ENCODE measurements around the gene MIB2. TPM values are rescaled to one million over a fixed set of nuclear protein-coding genes. Genes with fewer than 3 reads are reported as not detected.

MIB2 gene
- total RNA-seq, 1 experiment from 2014 or later: 38.3 TPM

Other genes starting within 250 kb of the MIB2 start
- 267 and 308 TPM in 2 replicates for gene AURKAIP1, start 240.3 kb upstream of the MIB2 start, total RNA-seq (2014; rRNA removed; shearing (Covaris generic))
- gene CCNL2, start 216.2 kb upstream of the MIB2 start, total RNA-seq (2014; rRNA removed; shearing (Covaris generic)): 58.8 and 81.7 TPM in 2 replicates
- 303 and 385 TPM in 2 replicates for gene MRPL20, start 208.2 kb upstream of the MIB2 start, total RNA-seq (2014; rRNA removed; shearing (Covaris generic))
- gene ANKRD65, start 194.2 kb upstream of the MIB2 start, total RNA-seq (2014; rRNA removed; shearing (Covaris generic)): not detected in 2 replicates
- gene VWA1, start 179.8 kb upstream of the MIB2 start, total RNA-seq (2014; rRNA removed; shearing (Covaris generic)): 2.2 and 5.7 TPM in 2 replicates
- gene ATAD3C, start 165.8 kb upstream of the MIB2 start, total RNA-seq (2014; rRNA removed; shearing (Covaris generic)): 0.06 and 0.29 TPM in 2 replicates
- 46.8 and 47.5 TPM in 2 replicates for gene ATAD3B, start 143.7 kb upstream of the MIB2 start, total RNA-seq (2014; rRNA removed; shearing (Covaris generic))
- gene ATAD3A, start 103.3 kb upstream of the MIB2 start, total RNA-seq (2014; rRNA removed; shearing (Covaris generic)): 85.1 and 85.4 TPM in 2 replicates
- 0.11 TPM in 1 of 2 replicates, not detected in the other for gene TMEM240, start 74.9 kb upstream of the MIB2 start, total RNA-seq (2014; rRNA removed; shearing (Covaris generic))
- gene SSU72, start 40.6 kb upstream of the MIB2 start, total RNA-seq (2014; rRNA removed; shearing (Covaris generic)): 67.3 and 71.3 TPM in 2 replicates
- 1.8 TPM in 1 of 2 replicates, not detected in the other for gene FNDC10, start 15.4 kb upstream of the MIB2 start, total RNA-seq (2014; rRNA removed; shearing (Covaris generic))
- 0.17 TPM in 1 of 2 replicates, not detected in the other for gene MMP23B, start 16.7 kb downstream of the MIB2 start, total RNA-seq (2014; rRNA removed; shearing (Covaris generic))
- 9.9 and 17.0 TPM in 2 replicates for gene CDK11B, start 43.5 kb downstream of the MIB2 start, total RNA-seq (2014; rRNA removed; shearing (Covaris generic))
- gene SLC35E2B, start 77.3 kb downstream of the MIB2 start, total RNA-seq (2014; rRNA removed; shearing (Covaris generic)): 8.5 and 12.2 TPM in 2 replicates
- gene CDK11A, start 108.9 kb downstream of the MIB2 start, total RNA-seq (2014; rRNA removed; shearing (Covaris generic)): 10.0 and 13.5 TPM in 2 replicates
- gene NADK, start 163.0 kb downstream of the MIB2 start, total RNA-seq (2014; rRNA removed; shearing (Covaris generic)): 31.2 and 39.5 TPM in 2 replicates